ENCODE measurements around the gene MLNR.

GRCh38 chr13:49206641-49207040 lies 13.5 kb upstream of the MLNR start:
- TF ChIP-seq CTCF (IDR thresholded peaks at IDR 0.05) = no peak
- no peak for TF ChIP-seq PBX3 (IDR thresholded peaks at IDR 0.05)
- no peak for TF ChIP-seq POLR2AphosphoS5 (IDR thresholded peaks at IDR 0.05; ENCODE audit: low read depth, low read length)
